Trophoblast cell (in vitro differentiated cells and primary cell): Measurements from ENCODE around the gene FREM1.

Experiments
- DNase-seq, 2 donors: peaks; one replicate each; pipeline ENCODE4 v3.0.0-alpha.2; 2016
- H2AFZ ChIP-seq: 2 replicates; pipeline ENCODE4 v1.6.1; 2013; ENCODE audit warnings: low read length, moderate library complexity, mild to moderate bottlenecking; ENCODE audit not compliant: insufficient read depth, poor library complexity
- H2AK5ac ChIP-seq: 2 replicates; pipeline ENCODE4 v1.6.1; 2013; ENCODE audit warnings: mild to moderate bottlenecking, low read length
- H2BK120ac ChIP-seq: 2 replicates; pipeline ENCODE4 v1.6.1; 2013; ENCODE audit warnings: low read length, mild to moderate bottlenecking, moderate library complexity; ENCODE audit not compliant: insufficient read depth, poor library complexity
- H2BK12ac ChIP-seq: 2 replicates; pipeline ENCODE4 v1.6.1; 2013; ENCODE audit warnings: mild to moderate bottlenecking, low read length, moderate library complexity
- H2BK5ac ChIP-seq: 2 replicates; pipeline ENCODE4 v1.6.1; 2013; ENCODE audit warnings: low read length, low read depth, moderate library complexity, mild to moderate bottlenecking; ENCODE audit not compliant: poor library complexity
- H3K14ac ChIP-seq: 2 replicates; pipeline ENCODE4 v1.6.1; 2013; ENCODE audit warnings: mild to moderate bottlenecking, low read length
- H3K18ac ChIP-seq: 2 replicates; pipeline ENCODE4 v1.6.1; 2013; ENCODE audit warnings: mild to moderate bottlenecking, low read length
- H3K23ac ChIP-seq: 2 replicates; pipeline ENCODE4 v1.6.1; 2013; ENCODE audit warnings: low read length
- H3K27ac ChIP-seq: 2 replicates; pipeline ENCODE4 v1.5.1; 2013; ENCODE audit warnings: low read depth, mild to moderate bottlenecking, inconsistent platforms, low read length, moderate library complexity
- H3K27me3 ChIP-seq: 2 replicates; pipeline ENCODE4 v1.6.1; 2013; ENCODE audit warnings: inconsistent platforms, mild to moderate bottlenecking, low read length, moderate library complexity; ENCODE audit not compliant: insufficient read depth
- H3K36me3 ChIP-seq, 2 experiments: 1 replicate in 1 of 2; 2 replicates in 1 of 2; pipeline ENCODE4 v1.6.1; 2013; ENCODE audit warnings: low read length in 2 of 2, mild to moderate bottlenecking in 2 of 2, moderate library complexity in 1 of 2; ENCODE audit not compliant: insufficient read depth in 2 of 2, control insufficient read depth in 1 of 2
- H3K4ac ChIP-seq: 2 replicates; pipeline ENCODE4 v1.6.1; 2013; ENCODE audit warnings: low read depth, mild to moderate bottlenecking, low read length, moderate library complexity
- H3K4me1 ChIP-seq, 2 experiments: 1 replicate in 1 of 2; 2 replicates in 1 of 2; pipeline ENCODE4 v1.6.1; 2013; ENCODE audit warnings: low read length in 2 of 2, mild to moderate bottlenecking in 2 of 2, moderate library complexity in 1 of 2; ENCODE audit not compliant: insufficient read depth in 2 of 2, control insufficient read depth in 1 of 2
- H3K4me2 ChIP-seq: 2 replicates; pipeline ENCODE4 v1.6.1; 2013; ENCODE audit warnings: inconsistent platforms, mild to moderate bottlenecking, low read length, moderate library complexity
- H3K4me3 ChIP-seq: 2 replicates; pipeline ENCODE4 v1.5.1; 2013; ENCODE audit warnings: mild to moderate bottlenecking, low read depth, low read length, inconsistent platforms
- H3K79me1 ChIP-seq: one replicate; pipeline ENCODE4 v1.6.1; 2013; ENCODE audit warnings: low read length
- H3K79me2 ChIP-seq: 2 replicates; pipeline ENCODE4 v1.6.1; 2013; ENCODE audit warnings: low read length, mild to moderate bottlenecking; ENCODE audit not compliant: control insufficient read depth, insufficient read depth, poor library complexity
- H3K9ac ChIP-seq: 2 replicates; pipeline ENCODE4 v1.6.1; 2013; ENCODE audit warnings: mild to moderate bottlenecking, low read length
- H3K9me3 ChIP-seq: 2 replicates; pipeline ENCODE4 v1.6.1; 2013; ENCODE audit warnings: low read depth, mild to moderate bottlenecking, control low read depth, inconsistent platforms, low read length; ENCODE audit not compliant: insufficient read depth
- H4K12ac ChIP-seq: 2 replicates; pipeline ENCODE4 v1.6.1; 2013; ENCODE audit warnings: low read depth, mild to moderate bottlenecking, low read length, moderate library complexity
- H4K8ac ChIP-seq: 2 replicates; pipeline ENCODE4 v1.6.1; 2013; ENCODE audit warnings: low read depth, mild to moderate bottlenecking, low read length, moderate library complexity
- H4K91ac ChIP-seq: one replicate; pipeline ENCODE4 v1.6.1; 2013; ENCODE audit warnings: low read depth, mild to moderate bottlenecking, low read length, moderate library complexity
- WGBS: extraction: QIAGEN DNeasy Blood & Tissue Kit; methylation state at CpG from one replicate; pipeline ENCODE4 v1.1.7; 2013; ENCODE audit warnings: missing lambda C conversion rate; ENCODE audit not compliant: insufficient read length, insufficient coverage; ENCODE audit errors: extremely low coverage; 5-methylcytosine and 5-hydroxymethylcytosine counted together

The FREM1 gene

DNA sequence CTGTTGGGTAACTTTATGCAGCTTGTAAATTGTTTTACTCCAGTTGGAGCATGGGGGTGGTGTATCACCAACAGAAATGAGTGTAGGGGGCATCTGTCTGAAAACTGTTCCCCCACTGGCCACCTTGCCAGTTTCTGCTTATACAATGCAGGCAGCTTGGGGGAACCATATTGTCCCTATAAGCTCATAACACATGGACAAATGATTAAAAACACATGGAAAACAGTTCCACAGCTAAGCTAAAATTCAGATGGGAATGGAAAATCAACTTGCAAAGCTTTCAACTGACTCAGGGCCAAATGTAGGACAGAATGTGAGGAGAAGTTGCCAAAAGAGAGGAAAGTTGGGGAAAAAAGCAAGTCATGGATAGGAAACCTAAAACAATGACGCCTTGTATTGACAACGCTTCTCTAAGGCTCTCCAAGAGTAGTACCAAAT lies 179.7 kb downstream of the FREM1 start:
- Histone ChIP-seq H3K4ac (no peak overlapping the region), H2AK5ac (no peak overlapping the region), H3K4me1 (no peaks in the 10 kb centered on the region), H3K4me3 (no peak overlapping the region), H3K9me3 (no peaks in the 10 kb centered on the region), H4K12ac (no peak overlapping the region), H3K14ac (no peak overlapping the region), H4K8ac (no peak overlapping the region), H3K9ac (no peak overlapping the region), H3K18ac (no peak overlapping the region), H2AFZ (no peak overlapping the region), H3K27ac (no peak overlapping the region), H2BK5ac (no peak overlapping the region), H3K4me2 (no peak overlapping the region), H3K79me1 (no peaks in the 10 kb centered on the region), H2BK120ac (no peak overlapping the region), H2BK12ac (no peak overlapping the region), H3K36me3 (no peaks in the 10 kb centered on the region), H4K91ac (no peak overlapping the region), H3K23ac (no peak overlapping the region), H3K27me3 (no peaks in the 10 kb centered on the region), H3K79me2 (no peaks in the 10 kb centered on the region)
- DNase-seq: no peak
- no CpG with 5 or more reads among the region's 2 CpGs for WGBS

DNA sequence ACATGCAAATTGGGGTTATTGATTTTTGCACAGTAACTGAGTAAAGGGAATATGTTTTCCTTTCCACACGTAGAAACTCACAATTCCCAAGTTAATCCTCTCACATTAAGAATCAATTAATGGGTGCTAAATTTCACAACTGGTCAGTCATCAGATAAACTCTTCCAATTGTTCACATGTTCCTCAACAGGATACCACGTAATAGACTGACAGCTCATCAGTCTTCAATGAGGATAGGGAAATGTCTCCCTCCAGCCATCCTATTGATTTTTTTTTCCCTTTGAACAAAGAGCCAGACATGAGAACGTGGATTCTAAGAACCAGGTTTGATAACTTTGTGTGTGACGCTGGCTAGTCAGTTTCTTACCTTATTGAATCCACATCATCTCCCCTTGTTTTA lies 186.9 kb downstream of the FREM1 start:
- Histone ChIP-seq H3K79me2 (no peaks in the 10 kb centered on the region), H4K12ac (no peak overlapping the region), H4K8ac (no peak overlapping the region), H3K9ac (no peak overlapping the region), H2BK120ac (no peak overlapping the region), H3K23ac (no peak overlapping the region), H3K27me3 (no peaks in the 10 kb centered on the region), H3K4ac (no peak overlapping the region), H3K14ac (no peak overlapping the region), H3K18ac (no peak overlapping the region), H2AK5ac (no peak overlapping the region), H2BK12ac (no peak overlapping the region), H3K36me3 (no peaks in the 10 kb centered on the region), H3K4me2 (no peak overlapping the region), H2AFZ (no peak overlapping the region), H3K79me1 (no peaks in the 10 kb centered on the region), H3K27ac (no peak overlapping the region), H3K4me1 (no peaks in the 10 kb centered on the region), H4K91ac (no peak overlapping the region), H2BK5ac (no peak overlapping the region), H3K4me3 (no peak overlapping the region), H3K9me3 (no peaks in the 10 kb centered on the region)
- no CpG with 5 or more reads among the region's 4 CpGs for WGBS
- no peak for DNase-seq

DNA sequence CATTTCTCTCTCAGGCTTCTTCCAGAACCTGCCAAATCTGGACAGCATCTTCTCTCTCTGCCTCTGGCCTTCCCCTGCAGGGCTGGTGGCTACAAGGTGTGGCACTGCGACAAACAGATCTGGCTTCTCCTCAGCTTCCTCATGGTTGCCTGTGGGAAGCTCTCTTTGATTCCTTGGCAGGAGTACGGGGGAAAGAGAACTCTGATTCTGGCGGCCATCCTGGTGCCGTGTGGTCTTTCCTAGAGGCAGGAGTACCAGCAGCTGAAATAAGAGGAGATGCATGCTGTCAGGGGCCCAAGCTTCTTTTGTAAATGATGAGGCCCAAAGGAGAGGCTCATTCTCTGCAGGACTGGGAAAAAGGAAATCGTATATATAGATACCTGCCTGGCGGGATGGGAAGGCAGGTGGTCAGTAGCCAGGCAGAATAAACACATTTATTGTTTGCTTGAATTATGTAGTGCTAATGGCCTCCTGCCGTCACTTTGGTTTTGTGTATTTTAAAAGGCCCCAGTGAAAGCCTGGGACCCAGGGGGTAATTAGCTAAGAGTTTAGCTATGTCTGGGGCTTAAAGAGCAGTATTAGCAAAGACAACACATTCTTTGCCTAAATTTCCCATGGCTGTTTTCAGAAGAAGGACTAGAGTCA lies 187.7 kb downstream of the FREM1 start, which contains the start of gene CER1:
TSS of gene CER1 (minus strand) at position 343 of the 645 bp plus-strand sequence. CDS start at position 282, 61 bp downstream.
- Histone ChIP-seq H2AFZ (no peak within 1 kb of the TSS), H3K27me3 (no peaks in the 10 kb centered on the region), H3K9me3 (no peaks in the 10 kb centered on the region), H3K4ac (no peak within 1 kb of the TSS), H3K23ac (no peak within 1 kb of the TSS), H3K79me2 (no peaks in the 10 kb centered on the region), H3K27ac (no peak within 1 kb of the TSS), H3K14ac (no peak within 1 kb of the TSS), H3K4me2 (no peak within 1 kb of the TSS), H4K12ac (no peak within 1 kb of the TSS), H3K4me1 (no peaks in the 10 kb centered on the region), H4K91ac (no peak within 1 kb of the TSS), H2AK5ac (no peak within 1 kb of the TSS), H3K4me3 (no peak within 1 kb of the TSS), H3K18ac (no peak within 1 kb of the TSS), H3K36me3 (no peaks in the 10 kb centered on the region), H4K8ac (no peak within 1 kb of the TSS), H2BK5ac (no peak within 1 kb of the TSS), H3K9ac (no peak within 1 kb of the TSS), H3K79me1 (no peaks in the 10 kb centered on the region), H2BK12ac (no peak within 1 kb of the TSS), H2BK120ac (no peak within 1 kb of the TSS)
- DNase-seq: no peak
- WGBS: no CpG with 5 or more reads among the region's 7 CpGs

DNA sequence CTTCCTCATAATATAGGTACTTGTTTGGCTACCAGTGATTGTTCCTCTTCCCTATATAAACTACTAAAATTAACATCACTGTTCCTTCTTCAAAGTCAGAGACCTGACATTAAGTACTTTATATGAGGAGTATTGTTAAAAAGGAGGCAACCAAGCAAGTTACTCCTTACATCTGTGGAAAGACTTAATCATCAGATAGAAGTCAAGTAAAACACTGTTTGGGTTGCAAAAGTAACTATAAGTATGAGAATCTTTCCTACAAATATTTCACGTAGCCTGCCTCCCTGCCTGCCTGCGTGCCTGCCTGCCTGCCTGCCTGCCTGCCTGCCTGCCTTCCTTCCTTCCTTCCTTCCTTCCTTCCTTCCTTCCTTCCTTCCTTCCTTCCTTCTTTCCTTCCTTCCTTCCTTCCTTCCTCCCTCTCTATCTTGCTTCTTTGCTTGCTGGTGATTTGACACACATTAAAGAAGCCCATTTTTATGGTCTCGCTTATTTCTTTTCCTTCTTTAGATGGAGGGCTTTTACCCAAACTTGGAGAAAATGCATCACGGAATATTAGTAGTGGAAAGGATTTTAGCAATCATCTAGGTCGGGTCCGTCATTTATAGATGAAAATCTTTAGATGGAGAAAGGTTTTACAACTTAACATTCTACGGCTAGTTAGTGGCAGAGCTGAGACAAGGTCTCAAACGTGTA lies 190.9 kb downstream of the FREM1 start:
- H3K27me3 ChIP-seq: no peaks in the 10 kb centered on the region
- no CpG with 5 or more reads among the region's 8 CpGs for WGBS
- H2BK12ac ChIP-seq: no peak overlapping the region
- no peak overlapping the region for H3K18ac ChIP-seq
- no peaks in the 10 kb centered on the region for H3K9me3 ChIP-seq
- H4K8ac ChIP-seq: no peak overlapping the region
- peak in 1 of 2 donors; percentile 60 for DNase-seq
- no peak overlapping the region for H3K23ac ChIP-seq
- H2BK120ac ChIP-seq: no peak overlapping the region
- no peak overlapping the region for H2AFZ ChIP-seq
- H3K4me3 ChIP-seq: no peak overlapping the region
- H3K79me2 ChIP-seq: no peaks in the 10 kb centered on the region
- H3K79me1 ChIP-seq: no peaks in the 10 kb centered on the region
- no peak overlapping the region for H4K12ac ChIP-seq
- no peak overlapping the region for H3K14ac ChIP-seq
- no peak overlapping the region for H3K9ac ChIP-seq
- H2BK5ac ChIP-seq: no peak overlapping the region
- no peak overlapping the region for H3K4me2 ChIP-seq
- H3K27ac ChIP-seq: no peak overlapping the region
- H3K4me1 ChIP-seq: no peaks in the 10 kb centered on the region
- no peaks in the 10 kb centered on the region for H3K36me3 ChIP-seq
- no peak overlapping the region for H2AK5ac ChIP-seq
- H4K91ac ChIP-seq: no peak overlapping the region
- no peak overlapping the region for H3K4ac ChIP-seq
